Measurements from ENCODE around the gene SIAH2.

Gene SIAH2

DNA sequence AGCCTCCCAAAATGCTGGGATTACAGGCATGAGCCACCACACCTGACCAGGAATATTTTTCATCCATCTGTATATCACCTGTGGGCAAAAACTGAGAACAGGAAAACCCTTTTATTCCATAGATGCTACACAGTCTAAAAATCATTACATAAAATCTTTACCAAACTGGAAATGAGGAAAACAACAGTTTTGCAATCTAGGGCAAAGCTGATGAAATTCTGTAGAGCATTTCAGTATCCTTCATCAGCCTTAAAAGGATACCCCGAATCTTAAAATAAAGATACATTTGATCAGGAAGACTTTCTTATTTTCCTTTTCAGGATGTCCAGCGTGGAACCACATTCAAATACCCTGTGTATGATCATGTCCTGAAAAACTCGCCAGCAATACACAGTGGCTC, 7.1 kb downstream of the SIAH2 start:
- TF ChIP-seq EZH2 (optimal IDR thresholded peaks at IDR 0.05; ENCODE audit: low read depth, low read length) (no peak), CTCF (IDR thresholded peaks at IDR 0.05; ENCODE audit: low read length) (no peak), EZH2phosphoT487 (IDR thresholded peaks at IDR 0.05; ENCODE audit: low read length) (no peak)
- Histone ChIP-seq H3K4me2 (ENCODE audit: low read depth, low read length) (no peak overlapping the region), H3K9me3 (replicated peaks; ENCODE audit: insufficient read depth, low read length) (no peaks in the 10 kb centered on the region), H3K79me2 (ENCODE audit: low read length) (peaks cover 98% of the 10 kb centered on the region), H3K27me3 (replicated peaks; ENCODE audit: insufficient read depth, low read length) (no peaks in the 10 kb centered on the region), H3K36me3 (replicated peaks; ENCODE audit: insufficient read depth, low read length) (no peaks in the 10 kb centered on the region; the same call in 1 of the 2 replicates), H3K9me2 (replicated peaks; ENCODE audit: insufficient read depth, low read length) (no peaks in the 10 kb centered on the region), H3F3A (ENCODE audit: insufficient read depth, low read length) (peaks cover 3% of the 10 kb centered on the region; the same call in 1 of the 2 replicates), H3K27ac (ENCODE audit: low read length) (no peak overlapping the region), H4K20me1 (ENCODE audit: insufficient read depth, low read length) (peaks cover 50% of the 10 kb centered on the region), H2AFZ (ENCODE audit: low read length) (no peak overlapping the region), H3K4me3 (ENCODE audit: low read length) (no peak overlapping the region), H3K4me1 (ENCODE audit: low read length) (peaks cover 28% of the 10 kb centered on the region; the same call in 1 of the 2 replicates), H3K9ac (ENCODE audit: low read length) (no peak overlapping the region)
- DNase-seq: no peak

DNA sequence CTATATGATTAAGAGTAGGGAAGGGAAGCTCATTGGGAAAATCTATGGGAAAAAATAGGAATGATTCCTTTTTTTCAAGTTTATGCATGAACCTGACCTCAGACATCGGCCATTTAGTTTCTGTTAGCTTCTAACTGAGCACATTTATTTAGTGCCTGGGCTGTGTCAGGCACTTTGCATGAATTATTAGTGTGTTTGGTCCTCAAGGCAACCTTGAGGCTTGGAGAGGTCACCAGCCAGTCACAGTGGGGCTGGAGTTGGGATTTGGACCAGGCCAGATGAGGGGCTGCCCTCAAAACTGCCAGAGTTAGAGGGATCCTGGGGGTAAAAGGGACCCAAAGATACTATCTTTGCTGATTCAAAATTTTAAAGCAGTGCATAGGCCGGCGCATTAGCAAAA, 8.1 kb downstream of the SIAH2 start:
- Histone ChIP-seq H3K9ac (ENCODE audit: low read length) (no peak overlapping the region), H3K4me3 (ENCODE audit: low read length) (no peak overlapping the region), H3K36me3 (replicated peaks; ENCODE audit: insufficient read depth, low read length) (no peaks in the 10 kb centered on the region; the same call in 1 of the 2 replicates), H3K9me3 (replicated peaks; ENCODE audit: insufficient read depth, low read length) (no peaks in the 10 kb centered on the region), H2AFZ (ENCODE audit: low read length) (no peak overlapping the region), H3K27ac (ENCODE audit: low read length) (no peak overlapping the region), H3K79me2 (ENCODE audit: low read length) (peaks cover 98% of the 10 kb centered on the region), H3K27me3 (replicated peaks; ENCODE audit: insufficient read depth, low read length) (no peaks in the 10 kb centered on the region), H3K4me1 (ENCODE audit: low read length) (peaks cover 24% of the 10 kb centered on the region; the same call in 1 of the 2 replicates), H3K4me2 (ENCODE audit: low read depth, low read length) (no peak overlapping the region), H3F3A (ENCODE audit: insufficient read depth, low read length) (no peaks in the 10 kb centered on the region; the same call in 1 of the 2 replicates), H4K20me1 (ENCODE audit: insufficient read depth, low read length) (peaks cover 51% of the 10 kb centered on the region), H3K9me2 (replicated peaks; ENCODE audit: insufficient read depth, low read length) (no peaks in the 10 kb centered on the region)
- TF ChIP-seq CTCF (IDR thresholded peaks at IDR 0.05; ENCODE audit: low read length): no peak
- TF ChIP-seq EZH2phosphoT487 (IDR thresholded peaks at IDR 0.05; ENCODE audit: low read length): no peak
- no peak for TF ChIP-seq EZH2 (optimal IDR thresholded peaks at IDR 0.05; ENCODE audit: low read depth, low read length)
- DNase-seq: no peak

DNA sequence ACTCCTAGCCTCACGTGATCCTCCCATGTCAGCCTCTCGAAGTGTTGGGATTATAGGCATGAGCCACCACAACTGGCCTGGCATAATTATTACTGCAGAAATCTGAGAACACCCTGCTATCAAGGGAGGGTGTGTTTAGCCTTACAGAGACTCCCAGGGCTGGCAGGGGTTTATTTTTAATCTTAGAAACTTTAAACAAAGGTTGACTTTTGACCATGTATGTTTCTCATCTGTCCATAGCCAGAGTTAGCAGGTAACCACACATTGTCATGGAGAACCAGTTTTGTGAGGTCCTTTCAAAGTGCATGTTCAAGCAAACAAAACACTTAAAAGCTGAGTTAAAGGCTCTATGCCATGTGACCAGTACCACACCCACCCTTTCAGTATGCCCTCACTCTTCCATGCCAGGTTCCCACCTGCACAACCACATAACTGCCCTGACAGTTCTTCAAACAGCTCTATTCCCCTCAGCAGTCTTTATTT, 11.1 kb downstream of the SIAH2 start:
- Histone ChIP-seq H3K36me3 (replicated peaks; ENCODE audit: insufficient read depth, low read length) (no peaks in the 10 kb centered on the region; the same call in 1 of the 2 replicates), H3K9me2 (replicated peaks; ENCODE audit: insufficient read depth, low read length) (no peaks in the 10 kb centered on the region), H3K79me2 (ENCODE audit: low read length) (peaks cover 99% of the 10 kb centered on the region), H3K4me3 (ENCODE audit: low read length) (no peak overlapping the region), H3K4me1 (ENCODE audit: low read length) (0 out of 2 replicates have a peak, but pooled peaks cover 8% of the 10 kb centered on the region), H3K27me3 (replicated peaks; ENCODE audit: insufficient read depth, low read length) (no peaks in the 10 kb centered on the region), H2AFZ (ENCODE audit: low read length) (no peak overlapping the region), H3K4me2 (ENCODE audit: low read depth, low read length) (no peak overlapping the region), H3F3A (ENCODE audit: insufficient read depth, low read length) (no peaks in the 10 kb centered on the region; the same call in 1 of the 2 replicates), H3K9ac (ENCODE audit: low read length) (no peak overlapping the region), H3K27ac (ENCODE audit: low read length) (no peak overlapping the region), H4K20me1 (ENCODE audit: insufficient read depth, low read length) (peaks cover 64% of the 10 kb centered on the region), H3K9me3 (replicated peaks; ENCODE audit: insufficient read depth, low read length) (no peaks in the 10 kb centered on the region)
- no peak for DNase-seq
- TF ChIP-seq EZH2phosphoT487 (IDR thresholded peaks at IDR 0.05; ENCODE audit: low read length): no peak

DNA sequence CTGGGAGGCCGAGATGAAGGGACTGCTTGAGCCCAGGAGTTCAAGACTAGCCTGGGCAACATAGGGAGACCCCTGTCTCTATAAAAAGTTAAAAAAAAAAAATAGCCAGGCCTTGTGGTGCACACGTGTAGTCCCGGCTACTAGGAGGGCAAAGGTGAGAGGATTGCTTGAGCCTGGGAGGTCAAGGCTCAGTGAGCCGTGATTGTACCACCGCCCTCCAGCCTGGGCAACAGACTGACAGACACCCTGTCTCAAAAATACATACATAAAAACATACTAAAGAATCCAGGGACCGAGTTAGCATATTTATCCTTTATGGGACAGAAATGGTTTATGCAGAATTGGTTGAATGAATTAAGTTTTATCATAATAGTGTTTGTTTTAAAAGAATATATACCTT, 13.7 kb downstream of the SIAH2 start:
- Histone ChIP-seq H3K4me2 (ENCODE audit: low read depth, low read length) (no peak overlapping the region), H3K4me3 (ENCODE audit: low read length) (no peak overlapping the region), H3K27ac (ENCODE audit: low read length) (no peak overlapping the region), H3K27me3 (replicated peaks; ENCODE audit: insufficient read depth, low read length) (no peaks in the 10 kb centered on the region), H3K4me1 (ENCODE audit: low read length) (0 out of 2 replicates have a peak, but pooled peaks cover 6% of the 10 kb centered on the region), H3F3A (ENCODE audit: insufficient read depth, low read length) (no peaks in the 10 kb centered on the region), H2AFZ (ENCODE audit: low read length) (no peak overlapping the region), H3K79me2 (ENCODE audit: low read length) (peaks cover 100% of the 10 kb centered on the region), H4K20me1 (ENCODE audit: insufficient read depth, low read length) (peaks cover 76% of the 10 kb centered on the region), H3K9me3 (replicated peaks; ENCODE audit: insufficient read depth, low read length) (no peaks in the 10 kb centered on the region), H3K36me3 (replicated peaks; ENCODE audit: insufficient read depth, low read length) (no peaks in the 10 kb centered on the region), H3K9ac (ENCODE audit: low read length) (no peak overlapping the region), H3K9me2 (replicated peaks; ENCODE audit: insufficient read depth, low read length) (no peaks in the 10 kb centered on the region)
- TF ChIP-seq EZH2 (optimal IDR thresholded peaks at IDR 0.05; ENCODE audit: low read depth, low read length) (no peak), CTCF (IDR thresholded peaks at IDR 0.05; ENCODE audit: low read length) (no peak), EZH2phosphoT487 (IDR thresholded peaks at IDR 0.05; ENCODE audit: low read length) (no peak)
- no peak for DNase-seq

Data from MM.1S (cell line).